Effector memory CD4-positive, alpha-beta T cell (primary cell): ENCODE data around the gene FTSJ1.

Experiments used
- DNase-seq, 3 donors: peaks; one replicate each; pipeline ENCODE4 v3.0.0-alpha.2; 2020
- H3K27ac ChIP-seq: 2 replicates; pipeline ENCODE4 v1.7.0; 2013; ENCODE audit warnings: mild to moderate bottlenecking, low read length, moderate library complexity; ENCODE audit not compliant: insufficient read depth, poor library complexity, severe bottlenecking
- H3K27me3 ChIP-seq: replicated peaks from 2 replicates; pipeline ENCODE4 v1.7.0; 2013; ENCODE audit warnings: mild to moderate bottlenecking, low read length; ENCODE audit not compliant: insufficient read depth, control insufficient read depth, poor library complexity, severe bottlenecking
- H3K36me3 ChIP-seq: 2 replicates; pipeline ENCODE4 v1.7.0; 2013; ENCODE audit warnings: mild to moderate bottlenecking, low read length, moderate library complexity; ENCODE audit not compliant: control insufficient read depth, insufficient read depth
- H3K4me1 ChIP-seq: 2 replicates; pipeline ENCODE4 v1.7.0; 2013; ENCODE audit warnings: low read length, mild to moderate bottlenecking; ENCODE audit not compliant: control insufficient read depth, insufficient read depth, poor library complexity, severe bottlenecking
- H3K4me3 ChIP-seq: 2 replicates; pipeline ENCODE4 v1.7.0; 2013; ENCODE audit warnings: low read length, low read depth, mild to moderate bottlenecking; ENCODE audit not compliant: insufficient read depth, poor library complexity, severe bottlenecking
- H3K9me3 ChIP-seq: 2 replicates; pipeline ENCODE4 v1.7.0; 2013; ENCODE audit warnings: mild to moderate bottlenecking, low read length, moderate library complexity; ENCODE audit not compliant: control insufficient read depth

FTSJ1 gene

DNA sequence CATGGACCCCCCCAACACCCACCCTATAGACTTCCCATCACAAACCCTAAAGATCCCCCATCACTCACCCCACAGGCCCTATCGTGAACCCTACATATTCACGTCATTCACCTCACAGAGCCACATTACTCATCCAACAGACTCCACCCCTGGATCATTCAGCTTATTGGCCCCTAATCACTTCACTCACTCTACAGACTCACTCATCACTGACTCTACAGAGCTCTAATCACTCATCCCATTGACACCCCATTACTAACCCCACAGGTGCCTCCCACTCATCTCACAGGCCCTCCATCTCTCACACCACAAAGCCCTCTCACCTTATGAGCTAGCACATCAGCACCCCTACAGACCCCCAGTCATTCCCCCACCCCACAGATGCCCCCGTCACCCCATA is 57.2 kb downstream of the FTSJ1 start:
- H3K4me3 ChIP-seq, result no peak overlapping the region
- peaks cover 5% of the 10 kb centered on the region for H3K4me1 ChIP-seq
- no peaks in the 10 kb centered on the region for H3K27me3 ChIP-seq
- H3K27ac ChIP-seq, result no peak overlapping the region
- peaks cover 9% of the 10 kb centered on the region for H3K36me3 ChIP-seq
- no peak for DNase-seq
- H3K9me3 ChIP-seq, result no peaks in the 10 kb centered on the region
